ENCODE measurements around the gene TCTN3. TPM values are rescaled to one million over a fixed set of nuclear protein-coding genes. Genes with fewer than 3 reads are reported as not detected.
A peak's percentile ranks its signal among the peaks of the same experiment; 100 is the strongest.

TCTN3 gene
- polyA plus RNA-seq, 1 donor (not counting 4 experiments of a cell fraction or from before 2014, with no cell fraction given), result 43.0 TPM

DNA sequence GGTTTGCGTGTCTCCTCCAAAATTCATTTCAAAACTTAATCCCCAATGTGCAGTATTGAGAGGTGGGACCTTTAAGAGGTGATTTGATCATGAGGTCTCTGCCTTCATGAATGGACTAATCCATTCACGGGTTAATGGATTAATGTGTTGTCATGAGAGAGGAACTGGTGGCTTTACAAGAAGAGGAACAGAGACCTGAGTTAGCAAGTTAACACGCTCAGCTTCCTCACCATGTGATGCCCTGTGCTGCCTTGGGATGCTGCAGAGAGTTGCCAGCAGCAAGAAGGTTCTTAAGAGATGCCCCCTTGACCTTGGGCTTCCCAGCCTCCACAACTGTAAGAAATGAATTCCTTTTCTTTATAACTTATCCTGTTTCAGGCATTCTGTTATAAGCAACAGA is 3.7 kb upstream of the TCTN3 start:
- no peak for DNase-seq (ENCODE audit: low read depth, low spot score)
- no peaks in the 10 kb centered on the region for H3K36me3 ChIP-seq (ENCODE audit: control insufficient read depth in 2 of 2, extremely low read depth in 1 of 2, insufficient read depth in 2 of 2, low read length in 2 of 2)
- no peak for FAIRE-seq
- H3K9me1 ChIP-seq (ENCODE audit: control insufficient read depth, extremely low read depth, insufficient read depth, low read length), result no peaks in the 10 kb centered on the region
- no peak overlapping the region for H3K9ac ChIP-seq (ENCODE audit: control insufficient read depth, extremely low read depth, insufficient read depth, low read length)
- TF ChIP-seq CTCF (optimal IDR thresholded peaks at IDR 0.05 in 1 of 3, IDR thresholded peaks at IDR 0.05 in 1 of 3, conservative IDR thresholded peaks at IDR 0.05 in 1 of 3; ENCODE audit: extremely low read depth in 1 of 3, insufficient read depth in 2 of 3, low read length in 3 of 3) (no peak), EZH2 (IDR thresholded peaks at IDR 0.05; ENCODE audit: low read length) (no peak)
- no peaks in the 10 kb centered on the region for H3K27me3 ChIP-seq (ENCODE audit: control insufficient read depth, extremely low read depth, insufficient read depth, low read length)
- peaks cover 4% of the 10 kb centered on the region for H3K4me1 ChIP-seq (ENCODE audit: control insufficient read depth, extremely low read depth, insufficient read depth, low read length)
- H3K79me2 ChIP-seq (ENCODE audit: control insufficient read depth, insufficient read depth, low read length), result peaks cover 13% of the 10 kb centered on the region
- no peaks in the 10 kb centered on the region for H4K20me1 ChIP-seq (ENCODE audit: control insufficient read depth, extremely low read depth, insufficient read depth, low read length)
- no peak overlapping the region for H3K4me2 ChIP-seq (ENCODE audit: control insufficient read depth, extremely low read depth, insufficient read depth, low read depth, low read length)
- no peak overlapping the region for H2AFZ ChIP-seq (ENCODE audit: control insufficient read depth, low read length)
- H3K9me3 ChIP-seq (ENCODE audit: control insufficient read depth, low read depth, low read length), result no peaks in the 10 kb centered on the region
- no peak overlapping the region for H3K27ac ChIP-seq (ENCODE audit: control insufficient read depth, insufficient read depth, low read length)
- dilution Hi-C loops (cut with MboI; ENCODE audit: extremely low pct_ligation_motif_present, low sequenced_read_pairs), result no loop called here
- no peak overlapping the region for H3K4me3 ChIP-seq (ENCODE audit: control insufficient read depth in 2 of 3, extremely low read depth in 1 of 3, insufficient read depth in 2 of 3, low read depth in 1 of 3, low read length in 3 of 3)

DNA sequence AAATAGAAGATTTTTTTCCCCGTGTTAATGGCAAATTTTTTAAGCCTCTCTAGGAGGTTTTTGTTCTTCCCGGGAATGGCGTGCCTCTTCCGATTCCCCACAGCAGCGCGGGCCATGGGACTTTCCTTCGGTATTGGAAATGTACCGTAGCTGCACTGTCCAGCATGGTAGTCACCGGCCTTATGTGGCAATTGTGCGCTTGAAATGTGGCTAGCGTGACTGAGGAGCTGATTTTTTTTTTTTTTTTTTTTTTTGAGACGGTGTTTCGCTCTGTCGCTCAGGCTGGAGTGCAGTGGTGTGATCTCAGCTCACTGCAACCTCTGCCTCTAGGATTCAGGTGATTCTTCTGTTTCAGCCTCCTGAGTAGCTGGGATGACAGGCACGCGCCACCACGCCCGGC is 938 bp upstream of the TCTN3 start:
- Histone ChIP-seq H3K4me1 (ENCODE audit: control insufficient read depth, extremely low read depth, insufficient read depth, low read length) (peaks cover 5% of the 10 kb centered on the region), H3K27me3 (ENCODE audit: control insufficient read depth, extremely low read depth, insufficient read depth, low read length) (no peaks in the 10 kb centered on the region), H3K9me3 (ENCODE audit: control insufficient read depth, low read depth, low read length) (no peaks in the 10 kb centered on the region), H3K27ac (ENCODE audit: control insufficient read depth, insufficient read depth, low read length) (no peak overlapping the region), H3K79me2 (ENCODE audit: control insufficient read depth, insufficient read depth, low read length) (peaks cover 25% of the 10 kb centered on the region), H3K4me3 (ENCODE audit: control insufficient read depth in 2 of 3, extremely low read depth in 1 of 3, insufficient read depth in 2 of 3, low read depth in 1 of 3, low read length in 3 of 3) (no peak overlapping the region), H2AFZ (ENCODE audit: control insufficient read depth, low read length) (peak overlapping the region; percentile 38), H3K36me3 (ENCODE audit: control insufficient read depth in 2 of 2, extremely low read depth in 1 of 2, insufficient read depth in 2 of 2, low read length in 2 of 2) (peaks cover 0 to 9% of the 10 kb centered on the region in 2 experiments), H4K20me1 (ENCODE audit: control insufficient read depth, extremely low read depth, insufficient read depth, low read length) (no peaks in the 10 kb centered on the region), H3K9me1 (ENCODE audit: control insufficient read depth, extremely low read depth, insufficient read depth, low read length) (no peaks in the 10 kb centered on the region), H3K4me2 (ENCODE audit: control insufficient read depth, extremely low read depth, insufficient read depth, low read depth, low read length) (peak overlapping the region; percentile 64), H3K9ac (ENCODE audit: control insufficient read depth, extremely low read depth, insufficient read depth, low read length) (no peak overlapping the region)
- DNase-seq (ENCODE audit: low read depth, low spot score) (no peak), FAIRE-seq (no peak)
- dilution Hi-C loops (cut with MboI; ENCODE audit: extremely low pct_ligation_motif_present, low sequenced_read_pairs), result no loop called here
- TF ChIP-seq CTCF (optimal IDR thresholded peaks at IDR 0.05 in 1 of 3, IDR thresholded peaks at IDR 0.05 in 1 of 3, conservative IDR thresholded peaks at IDR 0.05 in 1 of 3; ENCODE audit: extremely low read depth in 1 of 3, insufficient read depth in 2 of 3, low read length in 3 of 3), result no peak
- no peak for TF ChIP-seq EZH2 (IDR thresholded peaks at IDR 0.05; ENCODE audit: low read length)

Measured in keratinocyte (primary cell).